ENCODE data around the gene ATXN10. TPM values are rescaled to one million over a fixed set of nuclear protein-coding genes. Genes with fewer than 3 reads are reported as not detected.

Gene ATXN10
- total and polyA plus RNA-seq, 2 of the 13 experiments (the other 11 are each of a cell fraction or from before 2014, with no cell fraction given): 60.1 to 194 TPM

DNA sequence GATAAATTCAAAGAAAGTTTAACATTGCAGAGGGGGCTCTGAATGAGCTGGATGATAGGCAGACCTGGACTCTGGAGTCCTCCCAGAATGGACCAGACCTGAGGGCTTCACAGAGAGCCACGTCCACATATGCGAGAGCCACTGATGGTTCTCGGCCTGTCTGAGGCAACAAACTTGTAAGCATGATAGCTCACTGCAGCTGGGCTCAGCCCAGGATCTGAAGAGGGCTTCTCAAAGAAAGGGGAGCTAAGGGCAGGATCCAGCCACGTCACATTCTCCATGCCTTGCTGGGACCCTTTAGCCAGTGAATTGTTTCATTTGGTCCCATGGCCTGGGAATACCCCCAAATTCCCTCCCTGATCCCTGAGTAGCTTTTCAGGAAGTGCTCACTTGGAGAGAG is 98.9 kb downstream of the ATXN10 start:
- CTCF ChIA-PET (ENCODE audit: low intra/inter-chr PET ratio, low total read pairs): no interaction called here
- H4K20me1 ChIP-seq (ENCODE audit: insufficient read depth, low read length): no peaks in the 10 kb centered on the region
- no peak overlapping the region for H2AFZ ChIP-seq (ENCODE audit: low read length)
- intact Hi-C loops (cut with micrococcal nuclease; ENCODE audit: unreplicated experiment) (no loop called here), in situ Hi-C loops (cut with HindIII; ENCODE audit: extremely low pct_ligation_motif_present, low pct_unique_long_range_greater_than_20kb) (no loop called here)
- POLR2A ChIA-PET: no interaction called here
- ATAC-seq (no peak), FAIRE-seq (no peak), DNase-seq (ENCODE audit: low spot score) (no peak)
- WGBS (ENCODE audit: low lambda C conversion rate): 96% methylated on average over 3 of the region's 4 CpGs
- no TSS peak for BruUV-seq (replicated peaks)
- H3K4me3 ChIP-seq (replicated peaks in 1 of 3; ENCODE audit: insufficient read depth in 1 of 3, low read depth in 2 of 3, low read length in 3 of 3): no peak overlapping the region
- no peaks in the 10 kb centered on the region for H3K79me2 ChIP-seq (ENCODE audit: insufficient read depth, low read length)
- no peaks in the 10 kb centered on the region for H3K4me1 ChIP-seq (ENCODE audit: insufficient read depth, low read length)
- no peak overlapping the region for H3K27ac ChIP-seq (ENCODE audit: extremely low read length, insufficient read depth, low read length)
- TF ChIP-seq ZNF337 (CRISPR knock-in tag; IDR thresholded peaks at IDR 0.05; ENCODE audit: borderline replicate concordance, low read depth): no peak
- no peak for TF ChIP-seq HOXD1 (CRISPR knock-in tag; IDR thresholded peaks at IDR 0.05)
- TF ChIP-seq TRIM24 (CRISPR knock-in tag; IDR thresholded peaks at IDR 0.05): no peak
- no peak for TF ChIP-seq ZNF766 (CRISPR knock-in tag; IDR thresholded peaks at IDR 0.05; ENCODE audit: borderline replicate concordance)
- no peak for TF ChIP-seq HNRNPUL1 (IDR thresholded peaks at IDR 0.05; ENCODE audit: low read depth, low read length)
- TF ChIP-seq REPIN1 (CRISPR knock-in tag; IDR thresholded peaks at IDR 0.05; ENCODE audit: borderline replicate concordance, low read depth): no peak
- TF ChIP-seq ZNF770 (CRISPR knock-in tag; IDR thresholded peaks at IDR 0.05): no peak
- no peak for TF ChIP-seq NCOA5 (CRISPR knock-in tag; IDR thresholded peaks at IDR 0.05)
- no peak for TF ChIP-seq ZNF850 (CRISPR knock-in tag; conservative IDR thresholded peaks at IDR 0.05)
- TF ChIP-seq YY1 (IDR thresholded peaks at IDR 0.05; ENCODE audit: insufficient read depth, insufficient replicate concordance, low read depth, low read length): no peak
- no peak for TF ChIP-seq ZBTB34 (CRISPR knock-in tag; IDR thresholded peaks at IDR 0.05)
- TF ChIP-seq MATR3 (CRISPR knock-in tag; IDR thresholded peaks at IDR 0.05): no peak
- no peak for TF ChIP-seq ZZZ3 (CRISPR knock-in tag; IDR thresholded peaks at IDR 0.05; ENCODE audit: borderline replicate concordance)
- TF ChIP-seq GTF2F1 (IDR thresholded peaks at IDR 0.05; ENCODE audit: low read length): no peak
- no peak overlapping the region for H3K4me2 ChIP-seq (ENCODE audit: low read depth, low read length)
- peaks cover 0 to 10% of the 10 kb centered on the region in 2 experiments; a peak in 2 of 5 replicates for H3K36me3 ChIP-seq (replicated peaks in 1 of 2; ENCODE audit: control insufficient read depth in 1 of 2, insufficient read depth in 2 of 2, low read length in 2 of 2)
- H3K9ac ChIP-seq (ENCODE audit: insufficient read depth, low read depth, low read length): no peak overlapping the region
- H3K9me3 ChIP-seq (ENCODE audit: low read length): no peaks in the 10 kb centered on the region
- no peaks in the 10 kb centered on the region for H3K27me3 ChIP-seq (ENCODE audit: control insufficient read depth in 1 of 2, insufficient read depth in 2 of 2, low read length in 2 of 2)

All from HepG2 (cell line).